AML-193 (cell line): Measurements from ENCODE around the gene ACOT7.
"Not testable (repeated sequence)": the region's sequence is repeated elsewhere in the genome, so short reads cannot be mapped to it uniquely, and the experiment has no call there.

Source experiments
- DNase-seq, 2 experiments: peaks; one replicate each; lab custom pipeline; 2025; lab: John Stamatoyannopoulos, UW

ACOT7 gene

DNA sequence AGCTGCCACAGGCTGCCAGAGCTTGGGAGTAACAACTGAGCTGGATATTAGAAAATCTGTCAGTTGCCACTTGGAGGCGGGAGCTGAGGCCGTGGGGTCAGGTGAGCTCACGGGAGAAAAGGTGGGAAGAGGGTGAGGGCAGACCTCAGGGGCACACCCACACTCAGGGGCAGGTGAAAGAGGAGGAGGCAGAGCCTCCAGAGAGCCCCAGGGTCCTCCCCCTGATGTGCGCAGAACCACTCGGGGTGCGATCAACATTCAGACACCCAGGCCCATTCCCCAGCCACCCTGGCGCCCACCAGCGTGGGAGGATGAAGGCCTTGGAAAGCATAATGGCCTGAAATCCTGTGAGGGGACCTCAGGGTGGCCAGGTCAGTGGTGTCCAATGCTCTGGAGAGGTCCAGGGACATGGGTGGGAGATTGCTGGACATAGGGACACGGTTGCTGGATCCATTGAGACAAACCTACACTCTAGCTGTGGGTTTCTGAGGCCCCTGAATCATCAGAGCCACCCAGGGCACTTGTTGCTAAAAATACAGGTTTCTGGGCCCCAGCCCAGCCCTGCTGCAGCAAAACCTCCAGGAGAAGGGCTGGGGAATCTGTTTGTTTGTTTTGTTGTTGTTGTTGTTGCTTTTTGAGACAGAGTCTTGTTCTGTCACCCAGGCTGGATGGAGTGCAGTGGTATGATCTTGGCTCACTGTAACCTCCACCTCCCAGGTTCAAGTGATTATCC, 83.3 kb downstream of the ACOT7 start:
- DNase-seq = no peak

GRCh38 chr1:6309564-6309963, 84.0 kb downstream of the ACOT7 start:
- no peak for DNase-seq

- no peak for DNase-seq
Observed at GRCh38 chr1:6308449-6308848, 85.1 kb downstream of the ACOT7 start.

- not testable (repeated sequence) for DNase-seq
Observed at GRCh38 chr1:6307682-6308081, 85.9 kb downstream of the ACOT7 start.

DNA sequence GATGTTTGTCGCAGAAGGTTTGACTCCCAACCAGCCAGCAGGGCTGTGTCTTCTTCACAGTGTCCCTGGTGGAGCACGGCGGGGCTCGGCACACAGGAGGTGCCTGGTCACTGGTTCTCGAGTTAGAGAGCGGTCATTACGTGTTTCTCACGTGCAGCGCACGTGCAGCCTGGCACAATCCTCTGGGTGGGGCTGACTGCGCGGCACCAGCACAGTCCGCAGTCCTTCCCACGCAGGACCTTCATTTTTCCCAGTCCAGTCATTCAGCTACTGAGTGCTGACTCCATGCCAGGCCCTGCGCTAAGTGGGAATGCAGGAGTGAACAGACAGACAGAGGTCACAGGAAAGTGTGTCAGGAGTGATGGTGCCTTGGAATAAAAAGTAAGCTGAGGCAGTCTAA, 86.5 kb downstream of the ACOT7 start:
- no peak for DNase-seq

- no peak for DNase-seq
Observed at GRCh38 chr1:6303397-6304012, 90.1 kb downstream of the ACOT7 start.

DNA sequence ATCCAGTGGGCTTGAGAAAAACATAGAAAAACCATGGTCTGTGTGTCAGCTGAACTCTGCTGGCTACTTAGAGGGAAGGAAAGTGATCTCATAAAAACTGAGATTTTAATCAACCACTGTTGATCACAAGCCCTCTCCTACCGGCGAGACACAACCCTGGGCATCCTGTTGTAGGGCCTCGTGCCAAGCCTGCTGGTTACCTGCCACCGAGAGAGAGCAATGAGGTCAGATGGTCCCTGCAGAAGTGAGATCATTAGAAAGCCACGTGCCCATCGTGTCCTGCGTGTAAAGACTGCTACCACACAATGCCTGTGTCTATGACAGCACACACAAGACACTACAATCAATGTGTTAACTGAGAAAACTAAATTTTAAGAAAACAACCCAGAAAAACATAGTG, 91.0 kb downstream of the ACOT7 start:
- DNase-seq = no peak

GRCh38 chr1:6301526-6301925, 92.0 kb downstream of the ACOT7 start:
- no peak for DNase-seq

DNA sequence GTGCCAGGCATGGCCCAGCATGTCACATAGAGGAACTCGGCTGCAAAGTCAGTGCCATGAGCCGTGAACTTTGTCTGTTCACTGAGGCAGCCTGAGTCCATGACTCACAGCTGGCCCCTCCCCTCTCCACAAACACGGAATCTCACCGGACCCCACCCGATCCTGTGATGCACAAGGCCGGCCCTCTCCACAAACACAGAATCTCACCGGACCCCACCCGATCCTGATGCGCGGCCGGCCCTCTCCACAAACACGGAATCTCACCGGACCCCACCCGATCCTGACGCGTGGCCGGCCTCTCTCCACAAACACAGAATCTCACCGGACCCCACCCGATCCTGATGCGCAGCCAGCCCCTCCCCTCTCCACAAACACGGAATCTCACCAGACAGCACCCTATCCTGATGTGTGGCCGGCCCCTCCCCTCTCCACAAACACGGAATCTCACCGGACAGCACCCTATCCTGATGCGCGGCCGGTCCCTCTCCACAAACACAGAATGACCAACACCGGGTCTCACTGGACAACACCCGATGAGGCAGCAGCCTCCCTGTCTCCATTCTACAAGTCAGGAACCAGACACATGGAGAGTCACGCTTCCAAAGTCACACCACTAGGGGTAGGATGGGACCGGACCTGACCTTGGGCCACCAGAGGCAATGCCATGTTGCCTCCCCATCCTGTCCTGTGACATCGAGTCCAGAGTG, 93.1 kb downstream of the ACOT7 start:
- no peak for DNase-seq

DNA sequence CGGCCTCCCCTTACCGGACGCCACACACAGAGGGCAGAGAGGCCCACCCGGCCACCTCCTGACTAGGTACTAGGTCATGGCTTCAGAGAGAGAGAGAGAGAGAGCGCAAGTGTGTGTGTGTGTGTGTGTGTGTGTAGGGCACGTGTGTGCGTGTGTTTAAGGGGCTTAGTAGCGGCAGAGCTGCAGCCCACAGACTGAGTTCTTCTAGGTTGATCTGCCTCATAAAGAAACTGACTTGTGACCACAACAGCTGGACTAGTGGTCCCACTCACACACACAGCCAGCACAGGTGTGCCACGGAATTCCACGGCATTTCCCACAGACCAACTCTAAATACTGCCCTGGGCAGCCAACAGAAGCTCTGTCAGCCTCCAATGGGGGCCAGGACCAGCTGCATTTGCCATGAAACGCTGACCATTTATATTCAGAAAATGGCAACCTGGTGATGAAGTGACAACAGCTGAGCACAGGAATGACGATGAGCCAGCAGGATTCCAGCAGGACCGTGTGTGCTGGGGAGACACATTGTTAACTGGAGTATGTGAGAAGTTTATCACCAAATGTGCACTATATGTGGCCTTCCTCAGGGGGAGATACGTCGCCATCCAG, 93.9 kb downstream of the ACOT7 start:
- DNase-seq = no peak

DNA sequence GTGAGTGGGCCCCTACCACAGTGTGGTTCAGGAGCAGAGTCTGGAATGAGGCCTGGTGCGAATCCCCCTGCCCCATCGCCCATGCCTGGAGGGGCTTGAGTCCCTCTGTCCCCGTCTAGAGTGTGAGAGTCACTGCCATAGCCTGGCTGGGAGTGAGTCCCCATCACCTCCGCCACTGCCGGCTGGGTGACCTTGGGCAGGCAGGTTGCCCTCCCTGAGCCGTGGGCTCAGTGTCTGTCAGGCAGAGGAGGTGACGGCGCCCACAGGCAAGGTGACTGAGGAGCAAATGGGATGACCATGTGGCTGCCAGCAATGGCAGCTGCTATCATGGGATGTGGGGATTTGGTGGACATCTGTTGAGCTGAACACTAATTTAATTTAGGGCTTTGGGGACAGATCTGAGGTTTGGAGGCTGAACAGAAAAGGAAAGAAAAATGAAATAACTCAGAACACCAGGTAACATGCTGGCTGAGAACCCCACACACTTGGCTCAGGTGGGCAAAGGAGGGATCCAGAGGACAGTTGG, 94.6 kb downstream of the ACOT7 start:
- no peak for DNase-seq

DNA sequence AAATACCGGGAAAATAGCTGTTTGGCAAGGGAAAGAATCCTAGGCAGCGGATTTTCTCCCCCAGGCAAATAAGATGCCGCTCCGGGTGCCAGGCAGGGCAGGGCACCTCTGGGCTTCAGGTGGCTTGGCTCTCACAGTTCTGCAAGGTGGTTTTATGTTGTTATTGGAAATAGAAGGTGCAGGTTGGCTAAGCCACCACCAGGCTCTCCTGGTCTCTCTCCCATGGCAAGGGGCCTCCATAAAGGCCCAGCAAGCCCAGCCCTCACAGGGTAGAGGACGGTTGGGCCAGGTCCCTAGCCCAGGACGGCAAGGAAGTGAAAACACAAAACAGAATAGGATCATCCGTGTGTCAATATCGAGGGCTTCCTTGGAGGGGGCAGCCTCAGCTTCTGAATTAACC, 95.0 kb downstream of the ACOT7 start:
- no peak for DNase-seq

- no peak for DNase-seq
Observed at GRCh38 chr1:6295910-6296309, 97.7 kb downstream of the ACOT7 start.

GRCh38 chr1:6294890-6295556, 98.5 kb downstream of the ACOT7 start:
- no peak for DNase-seq

DNA sequence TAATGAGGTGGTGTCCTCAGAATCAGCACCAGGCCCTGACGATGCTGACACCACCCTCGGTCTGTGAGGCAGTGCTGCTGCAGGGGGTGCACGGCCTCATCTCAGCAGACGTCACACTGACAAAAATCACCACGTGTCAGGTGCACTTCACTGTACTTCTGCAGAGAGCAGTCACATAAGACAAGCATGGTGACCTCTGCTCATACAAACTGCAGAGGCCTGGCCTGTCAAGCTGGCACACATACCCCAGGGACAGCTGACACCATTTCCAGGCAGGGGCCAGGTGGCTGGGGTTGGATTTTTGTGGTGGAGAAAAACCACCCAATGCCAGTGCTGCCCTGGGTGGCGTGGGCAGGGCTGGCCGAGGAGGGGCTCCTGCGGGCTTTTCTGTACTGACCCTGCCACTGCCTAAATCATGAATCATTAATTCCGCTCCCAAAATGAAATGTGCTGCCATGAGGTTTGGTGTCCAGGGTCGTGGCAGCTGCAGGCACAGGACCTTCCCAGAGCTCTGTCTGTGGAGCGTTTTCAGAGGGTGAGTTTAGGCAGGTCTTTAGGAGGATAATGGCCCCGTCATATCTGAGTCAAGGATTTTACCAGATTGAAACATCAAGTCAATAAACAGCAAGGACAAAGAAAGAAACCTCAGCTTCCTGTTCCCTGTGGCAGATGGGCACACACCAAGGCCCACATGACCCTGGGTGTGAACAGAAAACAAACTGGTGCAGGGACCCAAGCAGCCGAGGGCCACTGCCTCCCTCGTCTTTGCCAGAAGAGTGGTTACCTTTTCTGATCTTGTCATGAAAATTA, 99.3 kb downstream of the ACOT7 start:
- no peak for DNase-seq

GRCh38 chr1:6292102-6292501, 101.5 kb downstream of the ACOT7 start:
- DNase-seq = no peak

DNA sequence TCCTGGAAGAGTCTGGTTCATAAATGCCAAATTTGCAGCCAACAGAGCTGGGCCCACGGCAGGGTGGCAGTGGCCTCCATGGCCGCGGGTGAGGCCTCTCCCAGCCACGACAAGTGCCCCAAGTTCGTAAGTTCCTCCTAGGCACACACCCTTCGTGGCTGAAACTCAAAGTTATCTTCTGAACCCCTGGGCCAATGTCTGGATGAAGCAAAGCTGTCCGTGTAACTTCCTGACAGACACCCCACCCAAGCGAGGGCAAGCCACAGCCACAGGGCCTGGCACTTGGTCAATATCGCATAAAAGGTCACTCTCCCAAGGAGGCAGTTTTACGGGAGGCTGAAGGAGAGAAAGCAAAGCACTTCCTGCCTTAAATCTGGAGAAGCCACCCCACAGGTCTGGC, 104.9 kb downstream of the ACOT7 start:
- DNase-seq = no peak

DNA sequence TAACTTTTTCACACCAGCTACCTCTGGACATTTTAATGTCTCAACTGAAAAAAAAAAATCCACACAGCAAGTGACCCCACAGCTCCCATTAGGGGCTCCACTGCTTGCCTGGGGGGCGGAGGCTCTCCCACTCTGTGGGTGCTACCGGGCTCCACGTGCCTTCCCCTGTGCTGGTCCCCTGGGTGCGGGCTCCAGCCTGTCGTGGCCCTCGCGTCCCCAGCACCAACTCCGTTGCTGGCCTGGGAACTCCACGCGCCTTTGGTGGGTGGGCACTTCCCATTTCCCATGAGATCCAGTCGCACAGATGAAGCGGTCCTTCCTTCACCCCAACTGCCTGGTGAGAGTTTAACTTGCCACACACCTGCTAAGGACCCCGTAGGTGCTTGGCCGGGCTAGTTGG, 105.5 kb downstream of the ACOT7 start:
- no peak for DNase-seq

DNA sequence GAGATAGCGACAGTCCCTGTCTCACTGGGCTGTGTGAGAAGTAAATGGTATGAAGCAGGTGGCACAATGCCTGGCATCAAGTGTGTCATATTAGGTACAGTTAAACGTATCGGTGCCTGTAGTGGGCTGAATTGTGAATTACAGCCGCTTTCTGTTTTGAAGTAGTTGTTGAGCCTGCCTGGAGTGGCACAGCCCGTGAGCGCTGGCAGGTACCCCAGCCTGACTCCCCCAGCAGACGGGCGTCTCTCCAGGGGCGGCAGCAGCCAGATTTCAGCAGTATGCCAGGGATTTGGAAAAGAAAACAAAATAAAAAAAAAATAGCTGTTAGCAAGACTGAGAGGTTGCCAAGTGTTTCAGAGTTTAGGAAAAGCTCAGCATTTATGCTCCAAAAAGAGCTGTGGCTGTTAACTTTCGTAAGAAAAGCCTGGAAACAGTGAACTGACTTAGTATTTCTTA, 106.1 kb downstream of the ACOT7 start:
- DNase-seq = no peak

GRCh38 chr1:6287029-6287428, 106.5 kb downstream of the ACOT7 start:
- DNase-seq = no peak

DNA sequence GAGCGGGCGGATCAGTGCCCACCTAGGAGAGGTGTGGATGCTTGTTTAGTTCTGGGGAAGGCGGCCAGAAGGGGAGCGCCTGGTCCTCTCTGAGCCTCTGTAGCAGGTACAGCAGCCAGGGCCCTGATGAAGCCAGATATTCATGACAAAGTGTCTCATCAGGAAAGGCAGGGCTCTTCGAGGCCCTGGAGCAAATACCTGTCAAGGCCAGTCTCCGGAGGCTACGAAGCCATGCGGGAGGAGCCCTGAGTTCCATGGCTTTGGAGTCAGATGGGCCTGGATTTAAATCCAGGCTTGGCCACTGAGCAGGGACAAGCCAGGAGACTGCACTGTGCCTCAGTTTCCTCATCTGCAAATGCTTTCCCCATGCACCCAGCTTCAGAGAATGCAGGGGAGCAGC, 107.3 kb downstream of the ACOT7 start:
- no peak for DNase-seq
